AG04450 (cell line): ENCODE results near the gene SKA2. TPM values are rescaled to one million over a fixed set of nuclear protein-coding genes. Genes with fewer than 3 reads are reported as not detected.
A peak's percentile ranks its signal among the peaks of the same experiment; 100 is the strongest.

Source experiments
- CTCF ChIA-PET: fragments of 300-600, 350-600 bp; formaldehyde crosslinking; extraction: SDS; loops from one replicate; lab custom pipeline; 2022; ENCODE audit warnings: antibody characterized with exemption, inconsistent platforms; lab: Charles Lee
- POLR2A ChIA-PET: fragments of 350-600 bp; formaldehyde crosslinking; extraction: SDS; loops from one replicate; lab custom pipeline; 2021; ENCODE audit warnings: antibody characterized with exemption, inconsistent platforms; lab: Yijun Ruan, JAX
- DNase-seq: peaks from one replicate; pipeline ENCODE4 v3.0.0-alpha.2; 2011; ENCODE audit warnings: low read depth, low spot score
- H3K27ac ChIP-seq: one replicate; pipeline ENCODE4 v1.5.1; 2012; ENCODE audit warnings: low read depth, low read length, control low read depth
- H3K27me3 ChIP-seq: one replicate; pipeline ENCODE4 v1.6.0; 2012; ENCODE audit warnings: low read length; ENCODE audit not compliant: control insufficient read depth, insufficient read depth
- H3K4me3 ChIP-seq: 2 replicates; pipeline ENCODE4 v1.5.1; 2011; ENCODE audit warnings: mild to moderate bottlenecking, low read depth, low read length, control low read depth
- H3K9me3 ChIP-seq: 2 replicates; pipeline ENCODE4 v1.5.1; 2012; ENCODE audit warnings: low read length; ENCODE audit not compliant: control insufficient read depth, insufficient read depth
- polyA plus RNA-seq: library from polyadenylated mRNA; depleted of rRNA; stranded (reverse); fragments of >200 nt; gene quantifications from 2 replicates; pipeline ENCODE4 v1.2.3, GENCODE V29; 2011
- TF ChIP-seq, protein P1 (sequence below): IDR thresholded peaks from 2 replicates; pipeline ENCODE4 v1.5.1; 2011; ENCODE audit warnings: low read depth, low read length, control low read depth, inconsistent platforms

Gene SKA2
- polyA plus RNA-seq, 1 experiment: 45.4 TPM

DNA sequence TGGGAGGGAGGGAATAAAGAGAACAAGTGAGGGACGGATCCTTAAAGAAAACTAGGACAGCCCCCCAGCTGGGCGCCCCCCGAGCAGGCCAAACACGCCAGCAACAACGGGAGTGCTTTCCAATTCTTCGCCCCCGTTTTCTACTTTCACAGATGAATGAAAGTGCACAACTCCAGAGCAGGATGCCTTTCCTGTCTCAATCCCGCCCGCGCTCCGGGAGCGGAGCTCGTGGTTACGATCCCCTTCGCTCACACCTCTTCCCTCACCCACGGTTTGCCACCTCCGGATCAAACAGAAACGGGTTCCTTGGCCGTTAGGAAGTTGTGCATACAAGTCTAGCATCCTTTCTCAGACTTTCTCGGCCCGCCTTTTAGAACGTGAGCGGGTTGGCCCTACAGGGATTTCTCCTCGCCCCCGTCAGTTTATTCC, 680 bp downstream of the SKA2 start:
- peak overlapping the region; percentile 97 for H3K27ac ChIP-seq
- H3K27me3 ChIP-seq: no peaks in the 10 kb centered on the region
- DNase-seq: no peak
- CTCF ChIA-PET: no interaction called here
- peak overlapping the region; percentile 92 for H3K4me3 ChIP-seq
- H3K9me3 ChIP-seq: no peaks in the 10 kb centered on the region
- POLR2A ChIA-PET: interaction anchor here (1.2 to 2.1 kb wide), 4 partner anchors 48 to 523 kb away, joined by 4 to 12 read pairs (median 6); partner anchors contain the start of gene TRIM37
- TF ChIP-seq, protein P1, sequence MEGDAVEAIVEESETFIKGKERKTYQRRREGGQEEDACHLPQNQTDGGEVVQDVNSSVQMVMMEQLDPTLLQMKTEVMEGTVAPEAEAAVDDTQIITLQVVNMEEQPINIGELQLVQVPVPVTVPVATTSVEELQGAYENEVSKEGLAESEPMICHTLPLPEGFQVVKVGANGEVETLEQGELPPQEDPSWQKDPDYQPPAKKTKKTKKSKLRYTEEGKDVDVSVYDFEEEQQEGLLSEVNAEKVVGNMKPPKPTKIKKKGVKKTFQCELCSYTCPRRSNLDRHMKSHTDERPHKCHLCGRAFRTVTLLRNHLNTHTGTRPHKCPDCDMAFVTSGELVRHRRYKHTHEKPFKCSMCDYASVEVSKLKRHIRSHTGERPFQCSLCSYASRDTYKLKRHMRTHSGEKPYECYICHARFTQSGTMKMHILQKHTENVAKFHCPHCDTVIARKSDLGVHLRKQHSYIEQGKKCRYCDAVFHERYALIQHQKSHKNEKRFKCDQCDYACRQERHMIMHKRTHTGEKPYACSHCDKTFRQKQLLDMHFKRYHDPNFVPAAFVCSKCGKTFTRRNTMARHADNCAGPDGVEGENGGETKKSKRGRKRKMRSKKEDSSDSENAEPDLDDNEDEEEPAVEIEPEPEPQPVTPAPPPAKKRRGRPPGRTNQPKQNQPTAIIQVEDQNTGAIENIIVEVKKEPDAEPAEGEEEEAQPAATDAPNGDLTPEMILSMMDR: no peak

GRCh38 chr17:59152925-59153324, 2.1 kb downstream of the SKA2 start:
- no peaks in the 10 kb centered on the region for H3K27me3 ChIP-seq
- CTCF ChIA-PET: no interaction called here
- H3K27ac ChIP-seq: no peak overlapping the region
- DNase-seq: no peak
- no peaks in the 10 kb centered on the region for H3K9me3 ChIP-seq
- TF ChIP-seq, protein P1: no peak
- H3K4me3 ChIP-seq: peak overlapping the region; percentile 92
- POLR2A ChIA-PET: interaction anchor here (0.6 to 1.2 kb wide), 2 partner anchors 46 to 595 kb away, joined by 4 to 10 read pairs; partner anchors contain the start of gene TRIM37

GRCh38 chr17:59151591-59151990, 3.4 kb downstream of the SKA2 start:
- CTCF ChIA-PET: interaction anchor here (0.6 kb wide), 1 partner anchor 13 kb away, joined by 3 read pairs; no protein-coding TSS in a partner anchor
- H3K27ac ChIP-seq: no peak overlapping the region
- peak overlapping the region; percentile 44 for H3K4me3 ChIP-seq

GRCh38 chr17:59151006-59151405, 4.0 kb downstream of the SKA2 start:
- Histone ChIP-seq H3K9me3 (no peaks in the 10 kb centered on the region), H3K27ac (no peak overlapping the region), H3K27me3 (no peaks in the 10 kb centered on the region), H3K4me3 (no peak overlapping the region; the same call in 1 of the 2 replicates)
- TF ChIP-seq, protein P1: no peak
- ChIA-PET POLR2A (interaction anchor here (1.3 kb wide), 1 partner anchor 45 kb away, joined by 3 read pairs; the partner anchor contains the start of gene TRIM37), CTCF (no interaction called here)
- DNase-seq: no peak

More at GRCh38 chr17:59151591-59151990, 3.4 kb downstream of the SKA2 start:
- POLR2A ChIA-PET: interaction anchor here (1.3 kb wide), 1 partner anchor 46 kb away, joined by 3 read pairs; the partner anchor contains the start of gene TRIM37
- TF ChIP-seq, protein P1: no peak
- Histone ChIP-seq H3K27me3 (no peaks in the 10 kb centered on the region), H3K9me3 (no peaks in the 10 kb centered on the region)
- no peak for DNase-seq

DNA sequence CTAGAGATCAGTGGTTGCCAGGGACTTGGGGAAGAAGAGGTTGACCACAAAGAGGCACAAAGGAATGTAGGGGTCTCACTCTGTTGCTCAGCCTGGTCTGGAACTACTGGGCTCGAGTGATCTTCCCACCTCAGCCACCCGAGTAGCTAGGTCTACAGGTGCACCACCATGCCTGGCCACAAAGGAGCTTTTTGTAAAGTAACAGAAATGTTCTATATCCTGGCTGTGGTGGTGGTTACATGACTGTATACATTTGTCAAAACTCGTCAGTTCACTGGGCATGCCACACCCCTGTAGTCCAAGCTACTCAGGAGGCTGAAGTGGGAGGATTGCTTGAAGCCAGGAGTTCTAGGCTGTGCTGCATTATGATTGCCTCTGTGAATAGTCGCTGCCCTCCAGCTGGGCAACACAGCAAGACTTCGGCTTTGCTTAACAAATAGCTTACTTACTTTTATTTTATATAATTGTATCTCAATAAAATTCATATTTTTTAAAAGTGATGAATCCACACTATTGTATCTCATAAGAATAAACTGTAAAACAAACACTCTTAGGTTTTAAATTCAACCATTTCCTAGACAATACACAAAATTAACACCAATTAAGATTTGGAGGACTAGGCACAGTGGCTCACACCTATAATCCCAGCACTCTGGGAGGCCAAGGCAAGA, 5.0 kb downstream of the SKA2 start:
- H3K27ac ChIP-seq: no peak overlapping the region
- TF ChIP-seq, protein P1: no peak
- no peaks in the 10 kb centered on the region for H3K9me3 ChIP-seq
- ChIA-PET POLR2A (interaction anchor here (0.6 kb wide), 1 partner anchor 43 kb away, joined by 3 read pairs; the partner anchor contains the start of gene TRIM37), CTCF (no interaction called here)
- no peak overlapping the region for H3K4me3 ChIP-seq
- H3K27me3 ChIP-seq: no peaks in the 10 kb centered on the region
- no peak for DNase-seq
